HEK293T (cell line): ENCODE measurements around the gene DIMT1.

Experiments
- ARNT ChIP-seq: fragments of 450-650 bp; IDR thresholded peaks from 2 replicates; pipeline ENCODE4 v1.6.1; 2017; ENCODE audit warnings: mild to moderate bottlenecking
- CTBP1 ChIP-seq: fragments of 450-650 bp; IDR thresholded peaks from 2 replicates; pipeline ENCODE4 v1.6.1; 2016; ENCODE audit warnings: borderline replicate concordance
- ELF4 ChIP-seq: fragments of 450-650 bp; IDR thresholded peaks from 2 replicates; pipeline ENCODE4 v1.6.1; 2017; ENCODE audit warnings: antibody characterized with exemption
- FOXA1 ChIP-seq: fragments of 450-650 bp; IDR thresholded peaks from 2 replicates; pipeline ENCODE4 v1.6.1; 2016; ENCODE audit warnings: mild to moderate bottlenecking
- FOXK2 ChIP-seq: fragments of 450-650 bp; IDR thresholded peaks from 2 replicates; pipeline ENCODE4 v1.6.1; 2016; ENCODE audit warnings: mild to moderate bottlenecking
- FOXM1 ChIP-seq: fragments of 450-650 bp; IDR thresholded peaks from 2 replicates; pipeline ENCODE4 v1.6.1; 2017; ENCODE audit warnings: mild to moderate bottlenecking, borderline replicate concordance
- HDGF ChIP-seq: fragments of 450-650 bp; IDR thresholded peaks from 2 replicates; pipeline ENCODE4 v1.6.1; 2017; ENCODE audit warnings: antibody characterized with exemption, borderline replicate concordance
- LEF1 ChIP-seq: fragments of 450-650 bp; IDR thresholded peaks from 2 replicates; pipeline ENCODE4 v1.6.1; 2017; ENCODE audit warnings: mild to moderate bottlenecking, borderline replicate concordance
- NFRKB ChIP-seq: fragments of 450-650 bp; IDR thresholded peaks from 2 replicates; pipeline ENCODE4 v1.6.1; 2016; ENCODE audit warnings: mild to moderate bottlenecking, moderate library complexity
- SP1 ChIP-seq: fragments of 450-650 bp; IDR thresholded peaks from 2 replicates; pipeline ENCODE4 v1.6.1; 2017
- SUZ12 ChIP-seq: fragments of 450-650 bp; IDR thresholded peaks from 2 replicates; pipeline ENCODE4 v1.6.1; 2016; ENCODE audit warnings: mild to moderate bottlenecking
- TARDBP ChIP-seq: fragments of 450-650 bp; IDR thresholded peaks from 2 replicates; pipeline ENCODE4 v1.6.1; 2016
- ZNF384 ChIP-seq: fragments of 450-650 bp; IDR thresholded peaks from 2 replicates; pipeline ENCODE4 v1.6.1; 2016
- TF ChIP-seq, protein P1 (sequence below): fragments of 450-650 bp; IDR thresholded peaks from 2 replicates; pipeline ENCODE4 v1.6.1; 2016

DNA sequence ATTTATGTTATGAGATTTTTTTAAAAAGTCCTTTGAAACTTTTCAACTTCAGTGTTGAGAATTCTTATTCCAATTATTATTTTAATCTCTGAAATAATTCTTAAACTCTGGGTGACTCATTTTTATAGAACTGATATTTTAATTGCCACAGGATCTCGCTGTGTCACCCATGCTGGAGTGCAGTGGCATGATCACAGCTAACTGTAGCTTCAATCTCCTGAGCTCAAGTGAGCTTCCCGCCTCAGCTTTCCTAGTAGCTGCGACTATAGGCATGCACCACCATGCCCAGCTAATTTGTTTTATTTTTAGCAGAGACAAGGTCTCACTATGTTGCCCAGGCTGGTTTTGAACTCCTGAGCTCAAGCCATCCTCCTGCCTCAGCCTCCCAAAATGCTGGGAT lies 41.0 kb downstream of the DIMT1 start:
- TF ChIP-seq, protein P1, sequence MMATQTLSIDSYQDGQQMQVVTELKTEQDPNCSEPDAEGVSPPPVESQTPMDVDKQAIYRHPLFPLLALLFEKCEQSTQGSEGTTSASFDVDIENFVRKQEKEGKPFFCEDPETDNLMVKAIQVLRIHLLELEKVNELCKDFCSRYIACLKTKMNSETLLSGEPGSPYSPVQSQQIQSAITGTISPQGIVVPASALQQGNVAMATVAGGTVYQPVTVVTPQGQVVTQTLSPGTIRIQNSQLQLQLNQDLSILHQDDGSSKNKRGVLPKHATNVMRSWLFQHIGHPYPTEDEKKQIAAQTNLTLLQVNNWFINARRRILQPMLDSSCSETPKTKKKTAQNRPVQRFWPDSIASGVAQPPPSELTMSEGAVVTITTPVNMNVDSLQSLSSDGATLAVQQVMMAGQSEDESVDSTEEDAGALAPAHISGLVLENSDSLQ = no peak
- TF ChIP-seq SP1 (no peak), FOXK2 (no peak), ZNF384 (no peak), FOXM1 (no peak), FOXA1 (no peak), SUZ12 (no peak), ELF4 (no peak), ARNT (no peak), LEF1 (no peak), CTBP1 (no peak), NFRKB (no peak), TARDBP (no peak), HDGF (no peak)
